HAP-1 (cell line): Measurements from ENCODE around the gene RGR.

ENCODE experiments used
- DNase-seq, 2 experiments: peaks; one replicate each; pipeline ENCODE4 v3.0.0-alpha.2; 2016 to 2020; ENCODE audit warnings: low spot score in 2 of 2
- H3K27me3 ChIP-seq: fragments of 250-450 bp; sonication (Bioruptor Pico); 2 replicates; pipeline ENCODE4 v1.5.1; 2020; ENCODE audit warnings: low read depth, mild to moderate bottlenecking, moderate library complexity
- H3K36me3 ChIP-seq: fragments of 250-450 bp; sonication (Bioruptor Pico); replicated peaks from 2 replicates; pipeline ENCODE4 v1.5.1; 2020; ENCODE audit warnings: mild to moderate bottlenecking
- H3K4me1 ChIP-seq: fragments of 250-450 bp; sonication (Bioruptor Pico); 2 replicates; pipeline ENCODE4 v1.5.1; 2020; ENCODE audit warnings: mild to moderate bottlenecking
- H3K4me3 ChIP-seq: fragments of 250-450 bp; sonication (Bioruptor Pico); 2 replicates; pipeline ENCODE4 v1.5.1; 2020; ENCODE audit warnings: mild to moderate bottlenecking, moderate library complexity
- H3K9me3 ChIP-seq: fragments of 250-450 bp; sonication (Bioruptor Pico); 2 replicates; pipeline ENCODE4 v1.5.1; 2020; ENCODE audit warnings: mild to moderate bottlenecking, moderate library complexity
- in situ Hi-C: fragments of 300-500 bp; cut with MboI; formaldehyde crosslinking; loops from 3 replicates; pipeline ENCODE4 v1.14.3; 2020; ENCODE audit warnings: low sequenced_read_pairs, inconsistent platforms, mixed read lengths

The RGR gene

GRCh38 chr10:84286695-84287094, 41.8 kb downstream of the RGR start:
- Histone ChIP-seq H3K36me3 (no peaks in the 10 kb centered on the region), H3K4me1 (no peaks in the 10 kb centered on the region), H3K9me3 (no peaks in the 10 kb centered on the region), H3K27me3 (no peaks in the 10 kb centered on the region), H3K4me3 (no peak overlapping the region)
- no peak for DNase-seq
- in situ Hi-C loops = no loop called here

GRCh38 chr10:84288151-84288550, 43.3 kb downstream of the RGR start:
- no peaks in the 10 kb centered on the region for H3K9me3 ChIP-seq
- H3K36me3 ChIP-seq = no peaks in the 10 kb centered on the region
- H3K27me3 ChIP-seq = no peaks in the 10 kb centered on the region
- no peak overlapping the region for H3K4me3 ChIP-seq
- no peaks in the 10 kb centered on the region for H3K4me1 ChIP-seq
- DNase-seq = no peak
- in situ Hi-C loops = no loop called here

- no peaks in the 10 kb centered on the region for H3K9me3 ChIP-seq
- in situ Hi-C loops = no loop called here
- no peak for DNase-seq
These were observed 44.8 kb downstream of the RGR start for GRCh38 chr10:84289521-84290200.

GRCh38 chr10:84290235-84290634, 45.4 kb downstream of the RGR start:
- in situ Hi-C loops = no loop called here
- H3K9me3 ChIP-seq = no peaks in the 10 kb centered on the region
- no peaks in the 10 kb centered on the region for H3K4me1 ChIP-seq
- no peak overlapping the region for H3K4me3 ChIP-seq
- no peaks in the 10 kb centered on the region for H3K36me3 ChIP-seq
- no peak for DNase-seq
- H3K27me3 ChIP-seq = no peaks in the 10 kb centered on the region

More at GRCh38 chr10:84289521-84290200, 44.8 kb downstream of the RGR start:
- no peak overlapping the region for H3K4me3 ChIP-seq
- no peaks in the 10 kb centered on the region for H3K36me3 ChIP-seq
- no peaks in the 10 kb centered on the region for H3K4me1 ChIP-seq
- H3K27me3 ChIP-seq = no peaks in the 10 kb centered on the region

GRCh38 chr10:84291384-84291783, 46.5 kb downstream of the RGR start:
- H3K27me3 ChIP-seq = no peaks in the 10 kb centered on the region
- no peaks in the 10 kb centered on the region for H3K9me3 ChIP-seq
- DNase-seq = peak in 1 of 2 experiments; percentile 34
- H3K4me1 ChIP-seq = no peaks in the 10 kb centered on the region
- H3K4me3 ChIP-seq = no peak overlapping the region
- no peaks in the 10 kb centered on the region for H3K36me3 ChIP-seq
- in situ Hi-C loops = no loop called here

GRCh38 chr10:84292502-84292901, 47.6 kb downstream of the RGR start:
- in situ Hi-C loops = no loop called here
- Histone ChIP-seq H3K27me3 (no peaks in the 10 kb centered on the region), H3K36me3 (no peaks in the 10 kb centered on the region), H3K9me3 (no peaks in the 10 kb centered on the region), H3K4me3 (no peak overlapping the region), H3K4me1 (no peaks in the 10 kb centered on the region)
- DNase-seq = no peak

- Histone ChIP-seq H3K9me3 (no peaks in the 10 kb centered on the region), H3K27me3 (no peaks in the 10 kb centered on the region), H3K4me3 (no peak overlapping the region), H3K4me1 (no peaks in the 10 kb centered on the region), H3K36me3 (no peaks in the 10 kb centered on the region)
- in situ Hi-C loops = no loop called here
- no peak for DNase-seq
These were observed 48.3 kb downstream of the RGR start for GRCh38 chr10:84293171-84293570.

GRCh38 chr10:84293574-84294016, 48.7 kb downstream of the RGR start:
- in situ Hi-C loops = no loop called here
- no peaks in the 10 kb centered on the region for H3K36me3 ChIP-seq
- no peak for DNase-seq
- H3K4me3 ChIP-seq = no peak overlapping the region
- H3K4me1 ChIP-seq = no peaks in the 10 kb centered on the region
- no peaks in the 10 kb centered on the region for H3K27me3 ChIP-seq
- H3K9me3 ChIP-seq = no peaks in the 10 kb centered on the region

GRCh38 chr10:84294766-84295447, 50.1 kb downstream of the RGR start:
- DNase-seq = no peak
- Histone ChIP-seq H3K4me1 (no peaks in the 10 kb centered on the region), H3K4me3 (no peak overlapping the region), H3K36me3 (no peaks in the 10 kb centered on the region), H3K9me3 (no peaks in the 10 kb centered on the region), H3K27me3 (no peaks in the 10 kb centered on the region)
- in situ Hi-C loops = no loop called here

GRCh38 chr10:84296091-84296981, 51.5 kb downstream of the RGR start:
- Histone ChIP-seq H3K36me3 (no peaks in the 10 kb centered on the region), H3K27me3 (no peaks in the 10 kb centered on the region), H3K9me3 (no peaks in the 10 kb centered on the region), H3K4me3 (no peak overlapping the region), H3K4me1 (no peaks in the 10 kb centered on the region)
- in situ Hi-C loops = no loop called here
- no peak for DNase-seq

GRCh38 chr10:84298057-84298456, 53.2 kb downstream of the RGR start:
- in situ Hi-C loops = no loop called here
- Histone ChIP-seq H3K27me3 (no peaks in the 10 kb centered on the region), H3K4me3 (no peak overlapping the region), H3K4me1 (no peaks in the 10 kb centered on the region), H3K36me3 (no peaks in the 10 kb centered on the region), H3K9me3 (no peaks in the 10 kb centered on the region)
- DNase-seq = no peak

- Histone ChIP-seq H3K36me3 (no peaks in the 10 kb centered on the region), H3K9me3 (no peaks in the 10 kb centered on the region), H3K27me3 (0 out of 2 replicates have a peak, but pooled peaks cover 3% of the 10 kb centered on the region), H3K4me3 (no peak overlapping the region), H3K4me1 (no peaks in the 10 kb centered on the region)
- in situ Hi-C loops = no loop called here
- no peak for DNase-seq
These were observed 57.4 kb downstream of the RGR start for GRCh38 chr10:84302223-84302622.

- no peaks in the 10 kb centered on the region for H3K4me1 ChIP-seq
- 0 out of 2 replicates have a peak, but pooled peaks cover 3% of the 10 kb centered on the region for H3K27me3 ChIP-seq
- no peak for DNase-seq
- no peaks in the 10 kb centered on the region for H3K36me3 ChIP-seq
- in situ Hi-C loops = no loop called here
- H3K9me3 ChIP-seq = no peaks in the 10 kb centered on the region
- H3K4me3 ChIP-seq = no peak overlapping the region
These were observed 62.0 kb downstream of the RGR start for GRCh38 chr10:84306751-84307384.
